MCF 10A (cell line): ENCODE results near the gene TNFAIP8. TPM values are rescaled to one million over a fixed set of nuclear protein-coding genes. Genes with fewer than 3 reads are reported as not detected.
"Not testable (repeated sequence)": the region's sequence is repeated elsewhere in the genome, so short reads cannot be mapped to it uniquely, and the experiment has no call there.

Experiments
- BruUV-seq: library from RNA; stranded (reverse); fragments of 400-500 nt; replicated peaks from 2 replicates; lab custom pipeline; 2021; lab: Mats Ljungman, UMichigan
- CTCF ChIA-PET: fragments of 300-600 bp; sonication (Branson Sonifier 250); formaldehyde crosslinking; extraction: SDS; loops from one replicate; lab custom pipeline; 2021; ENCODE audit warnings: antibody characterized with exemption, inconsistent platforms; lab: Yijun Ruan, JAX
- POLR2A ChIA-PET: fragments of 300-600, 350-650 bp; sonication (Branson Sonifier 250); formaldehyde crosslinking; extraction: SDS; loops from one replicate; lab custom pipeline; 2020; ENCODE audit warnings: antibody characterized with exemption, inconsistent platforms; lab: Yijun Ruan, JAX
- DNase-seq: peaks from one replicate; pipeline ENCODE4 v3.0.0-alpha.2; 2018; ENCODE audit not compliant: unreplicated experiment
- H3K27ac Mint-ChIP-seq: one replicate; pipeline ENCODE4 v1.8.0; 2022; ENCODE audit warnings: mild to moderate bottlenecking, low read depth, mixed read lengths; ENCODE audit not compliant: unreplicated experiment
- H3K27me3 Mint-ChIP-seq: one replicate; pipeline ENCODE4 v1.8.0; 2022; ENCODE audit warnings: mixed read lengths; ENCODE audit not compliant: insufficient read depth, unreplicated experiment
- H3K36me3 Mint-ChIP-seq: one replicate; pipeline ENCODE4 v1.8.0; 2022; ENCODE audit warnings: mild to moderate bottlenecking, moderate library complexity, mixed read lengths; ENCODE audit not compliant: insufficient read depth, unreplicated experiment
- H3K4me1 Mint-ChIP-seq: one replicate; pipeline ENCODE4 v1.8.0; 2022; ENCODE audit warnings: mixed read lengths; ENCODE audit not compliant: insufficient read depth, unreplicated experiment
- H3K4me3 Mint-ChIP-seq: one replicate; pipeline ENCODE4 v1.8.0; 2022; ENCODE audit warnings: mild to moderate bottlenecking, moderate library complexity, mixed read lengths; ENCODE audit not compliant: unreplicated experiment
- H3K9me3 Mint-ChIP-seq: one replicate; pipeline ENCODE4 v1.8.0; 2022; ENCODE audit warnings: mixed read lengths; ENCODE audit not compliant: unreplicated experiment
- intact Hi-C: fragments of 100-400 bp; cut with micrococcal nuclease; formaldehyde crosslinking; loops from 2 replicates; pipeline ENCODE4 v1.14.1; 2022
- total RNA-seq: library from RNA; stranded (reverse); gene quantifications from 2 replicates; pipeline ENCODE4 v1.2.3, GENCODE V29; 2022
- TF ChIP-seq, protein P1 (sequence below): fragments of 200-600 bp; IDR thresholded peaks from one replicate; pipeline ENCODE4 v1.8.0; 2022; ENCODE audit warnings: antibody characterized with exemption, mild to moderate bottlenecking; ENCODE audit not compliant: unreplicated experiment

Gene TNFAIP8
- total RNA-seq, 1 experiment from 2014 or later = 16.2 TPM

DNA sequence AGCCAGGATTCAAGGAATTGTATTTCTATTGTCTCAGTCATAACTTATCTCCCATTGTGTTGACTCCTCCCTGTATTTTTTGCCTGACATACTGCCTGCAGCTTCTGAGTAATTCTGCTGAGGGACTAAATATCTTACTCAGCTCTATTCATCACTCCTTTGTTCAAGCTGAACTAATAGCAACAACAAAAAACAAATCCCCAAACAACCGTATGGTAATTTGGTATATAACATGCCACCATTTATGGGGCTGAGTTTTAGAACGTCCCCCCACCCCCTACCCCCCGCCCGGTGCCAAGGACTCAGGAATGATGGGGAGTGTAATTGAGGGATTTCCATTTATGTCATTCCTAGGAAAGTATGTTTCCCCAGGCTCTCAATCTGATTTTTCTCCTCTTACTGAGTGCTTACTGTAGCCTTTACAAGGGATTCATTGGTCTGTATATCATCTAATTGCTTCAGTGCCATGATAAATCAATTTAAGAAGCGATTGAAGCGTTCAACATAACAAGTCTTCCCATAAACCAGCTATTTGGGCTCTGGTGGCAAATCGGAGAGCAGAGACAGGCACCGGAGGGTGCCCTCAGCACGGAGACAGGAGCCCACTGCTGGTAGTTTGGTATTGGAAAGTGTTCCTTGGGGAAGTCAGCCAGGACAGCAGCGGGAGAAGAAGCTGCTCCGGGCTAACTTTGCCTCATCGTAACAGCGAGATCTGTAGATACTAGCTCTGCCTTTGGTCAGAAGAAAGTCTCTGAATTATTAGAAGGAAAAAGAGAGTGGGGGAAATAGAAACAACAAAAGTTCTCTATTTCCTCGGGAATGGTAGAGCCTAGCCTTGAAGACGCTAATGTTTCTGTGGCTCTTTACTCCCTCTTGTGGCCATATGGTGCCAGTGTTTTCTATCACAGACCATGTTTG lies 55.8 kb downstream of the TNFAIP8 start:
- POLR2A ChIA-PET = interaction anchor here (0.6 to 6.9 kb wide), 39 partner anchors 11 to 456 kb away, joined by 3 to 174 read pairs (median 5); partner anchors contain the start of genes DMXL1, DTWD2, HSD17B4 and TNFAIP8
- peak; percentile 93 for DNase-seq
- BruUV-seq = TSS peak; percentile 44

GRCh38 chr5:119412279-119413227 lies 56.7 kb downstream of the TNFAIP8 start:
- no peak for DNase-seq
- Mint-ChIP-seq H3K9me3 (no peaks in the 10 kb centered on the region), H3K27ac (peak overlapping the region; percentile 77), H3K36me3 (no peaks in the 10 kb centered on the region), H3K27me3 (no peaks in the 10 kb centered on the region), H3K4me3 (peak overlapping the region; percentile 72), H3K4me1 (peaks cover 19% of the 10 kb centered on the region)
- ChIA-PET POLR2A (interaction anchor here (0.6 to 6.9 kb wide), 31 partner anchors 10 to 424 kb away, joined by 3 to 174 read pairs (median 8); partner anchors contain the start of genes DMXL1, DTWD2, HSD17B4 and TNFAIP8), CTCF (interaction anchor here (0.6 to 7.9 kb wide), 95 partner anchors 10 to 1447 kb away, joined by 3 to 253 read pairs (median 5); partner anchors contain the start of genes DMXL1, DTWD2 and TNFAIP8)
- intact Hi-C loops = loop anchor here (1.0 kb wide), 4 partner anchors 97 to 390 kb away; no protein-coding TSS in a partner anchor
- no TSS peak for BruUV-seq
- TF ChIP-seq, protein P1, sequence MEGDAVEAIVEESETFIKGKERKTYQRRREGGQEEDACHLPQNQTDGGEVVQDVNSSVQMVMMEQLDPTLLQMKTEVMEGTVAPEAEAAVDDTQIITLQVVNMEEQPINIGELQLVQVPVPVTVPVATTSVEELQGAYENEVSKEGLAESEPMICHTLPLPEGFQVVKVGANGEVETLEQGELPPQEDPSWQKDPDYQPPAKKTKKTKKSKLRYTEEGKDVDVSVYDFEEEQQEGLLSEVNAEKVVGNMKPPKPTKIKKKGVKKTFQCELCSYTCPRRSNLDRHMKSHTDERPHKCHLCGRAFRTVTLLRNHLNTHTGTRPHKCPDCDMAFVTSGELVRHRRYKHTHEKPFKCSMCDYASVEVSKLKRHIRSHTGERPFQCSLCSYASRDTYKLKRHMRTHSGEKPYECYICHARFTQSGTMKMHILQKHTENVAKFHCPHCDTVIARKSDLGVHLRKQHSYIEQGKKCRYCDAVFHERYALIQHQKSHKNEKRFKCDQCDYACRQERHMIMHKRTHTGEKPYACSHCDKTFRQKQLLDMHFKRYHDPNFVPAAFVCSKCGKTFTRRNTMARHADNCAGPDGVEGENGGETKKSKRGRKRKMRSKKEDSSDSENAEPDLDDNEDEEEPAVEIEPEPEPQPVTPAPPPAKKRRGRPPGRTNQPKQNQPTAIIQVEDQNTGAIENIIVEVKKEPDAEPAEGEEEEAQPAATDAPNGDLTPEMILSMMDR = no peak

More for the DNA sequence above, 55.8 kb downstream of the TNFAIP8 start:
- Mint-ChIP-seq H3K27me3 (no peaks in the 10 kb centered on the region), H3K9me3 (no peaks in the 10 kb centered on the region), H3K4me1 (peaks cover 9% of the 10 kb centered on the region), H3K36me3 (no peaks in the 10 kb centered on the region), H3K27ac (peak overlapping the region; percentile 77), H3K4me3 (peak overlapping the region; percentile 72)
- CTCF ChIA-PET = interaction anchor here (0.6 to 7.9 kb wide), 100 partner anchors 11 to 1141 kb away, joined by 3 to 253 read pairs (median 5); partner anchors contain the start of genes DMXL1, DTWD2 and TNFAIP8
- intact Hi-C loops = loop anchor here (1.0 to 2.0 kb wide), 9 partner anchors 55 to 423 kb away; partner anchors contain the start of genes DMXL1, DTWD2 and TNFAIP8
- TF ChIP-seq, protein P1 = peak; percentile 96

- H3K9me3 Mint-ChIP-seq, H3K27me3 Mint-ChIP-seq, BruUV-seq, H3K27ac Mint-ChIP-seq, H3K36me3 Mint-ChIP-seq, intact Hi-C loops, DNase-seq, H3K4me3 Mint-ChIP-seq: not testable (repeated sequence)
- ChIA-PET CTCF (interaction anchor here (0.7 to 7.9 kb wide), 5 partner anchors 51 to 390 kb away, joined by 3 to 253 read pairs (median 93); no protein-coding TSS in a partner anchor), POLR2A (interaction anchor here (4.5 kb wide), 1 partner anchor 15 kb away, joined by 57 read pairs; no protein-coding TSS in a partner anchor)
- peaks cover 34% of the 10 kb centered on the region for H3K4me1 Mint-ChIP-seq
These were observed 58.4 kb downstream of the TNFAIP8 start for GRCh38 chr5:119414124-119414734.
